ENCODE data around the gene LRP11.
"Not testable (repeated sequence)": the region's sequence is repeated elsewhere in the genome, so short reads cannot be mapped to it uniquely, and the experiment has no call there.

LRP11 gene

DNA sequence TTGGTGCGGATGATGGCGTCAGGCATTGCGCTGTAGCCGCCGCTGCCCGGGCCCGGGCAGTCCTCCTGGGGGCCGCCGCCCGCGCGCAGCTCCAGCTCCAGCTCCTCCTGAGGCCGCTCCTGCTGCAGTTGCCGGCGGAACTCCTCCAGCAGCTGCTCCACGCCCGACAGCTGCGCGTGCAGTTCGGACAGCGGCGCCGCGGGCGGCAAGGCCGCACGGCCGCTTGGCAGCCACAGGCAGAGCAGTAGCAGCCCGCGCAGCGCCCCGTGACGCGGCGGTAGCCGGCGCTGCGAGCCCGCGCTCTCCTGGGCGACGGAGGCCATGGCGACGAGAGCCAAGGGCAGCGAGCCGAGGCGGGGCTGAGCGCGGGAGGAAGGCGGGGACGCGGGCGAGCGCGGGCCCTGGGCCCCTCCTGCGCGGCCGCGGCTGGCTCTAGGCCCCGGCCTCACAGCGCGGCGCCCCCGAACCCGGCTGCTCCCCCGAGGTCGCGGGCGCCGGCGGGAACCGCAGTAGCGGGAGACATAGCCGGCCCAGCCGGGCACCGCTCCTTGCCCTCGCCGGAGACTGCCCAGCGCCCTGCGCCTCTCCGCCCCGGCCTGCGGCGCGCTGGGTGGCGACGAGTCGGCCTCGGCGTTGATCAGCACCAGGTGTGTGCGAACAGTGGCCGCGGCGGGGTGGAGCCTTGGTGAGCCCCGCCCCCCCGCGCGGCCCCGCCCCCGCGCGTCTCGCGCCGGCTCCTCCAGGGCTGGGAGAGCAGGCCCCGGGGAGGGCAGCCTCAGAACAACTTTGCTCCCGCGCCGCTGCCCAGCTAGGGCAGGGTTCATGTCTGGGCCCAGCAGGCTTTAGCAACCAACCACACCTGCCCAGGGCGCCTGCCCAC, at the start of gene LRP11:
LRP11 (minus strand) TSS at position 662 of the 880 bp plus-strand sequence; CDS start at position 323, 339 bp downstream.
- peak; percentile 47 for DNase-seq (ENCODE audit: low read depth)

- DNase-seq (ENCODE audit: low read depth): no peak
These were observed 49.5 kb upstream of the LRP11 start for GRCh38 chr6:149913540-149914240.

- DNase-seq (ENCODE audit: low read depth): no peak
These were observed 48.9 kb upstream of the LRP11 start for GRCh38 chr6:149913085-149913484.

- not testable (repeated sequence) for DNase-seq (ENCODE audit: low read depth)
These were observed 48.5 kb upstream of the LRP11 start for GRCh38 chr6:149912680-149913079.

GRCh38 chr6:149910721-149911151, 46.6 kb upstream of the LRP11 start:
- no peak for DNase-seq (ENCODE audit: low read depth)

GRCh38 chr6:149909701-149910470, 45.7 kb upstream of the LRP11 start:
- DNase-seq (ENCODE audit: low read depth): no peak

GRCh38 chr6:149908480-149908879, 44.3 kb upstream of the LRP11 start:
- DNase-seq (ENCODE audit: low read depth): not testable (repeated sequence)

GRCh38 chr6:149907317-149907716, 43.2 kb upstream of the LRP11 start:
- DNase-seq (ENCODE audit: low read depth): no peak

GRCh38 chr6:149906405-149906804, 42.2 kb upstream of the LRP11 start:
- no peak for DNase-seq (ENCODE audit: low read depth)

- DNase-seq (ENCODE audit: low read depth): no peak
These were observed 41.8 kb upstream of the LRP11 start for GRCh38 chr6:149905911-149906371.

DNA sequence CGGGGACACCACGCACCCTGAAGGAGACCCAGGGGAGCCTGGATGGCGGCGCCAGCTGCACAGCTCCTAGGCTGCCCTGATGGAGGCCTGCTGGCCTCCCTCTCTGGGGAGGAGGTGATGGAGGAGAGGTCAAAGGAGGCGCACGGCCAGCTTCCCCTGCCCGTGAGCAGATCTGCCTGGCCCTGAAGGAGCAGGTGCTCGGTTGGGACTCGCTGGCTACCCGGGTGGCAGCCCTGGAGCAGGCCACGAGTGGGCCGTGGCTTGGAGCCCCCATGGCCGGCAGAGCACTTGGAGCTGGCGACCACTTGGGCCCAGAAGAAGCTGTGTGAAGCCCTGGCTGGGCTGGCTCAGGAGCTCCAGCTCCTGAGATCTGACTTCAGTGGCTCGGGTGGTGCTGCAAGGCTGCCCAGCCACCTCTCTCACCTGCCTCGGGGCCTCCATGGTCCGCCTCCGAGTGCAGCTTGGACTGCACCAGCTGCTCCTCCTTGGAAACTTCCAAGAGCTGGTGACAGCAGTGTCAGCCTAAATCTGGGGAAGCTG, 41.3 kb upstream of the LRP11 start:
- DNase-seq (ENCODE audit: low read depth): no peak

DNA sequence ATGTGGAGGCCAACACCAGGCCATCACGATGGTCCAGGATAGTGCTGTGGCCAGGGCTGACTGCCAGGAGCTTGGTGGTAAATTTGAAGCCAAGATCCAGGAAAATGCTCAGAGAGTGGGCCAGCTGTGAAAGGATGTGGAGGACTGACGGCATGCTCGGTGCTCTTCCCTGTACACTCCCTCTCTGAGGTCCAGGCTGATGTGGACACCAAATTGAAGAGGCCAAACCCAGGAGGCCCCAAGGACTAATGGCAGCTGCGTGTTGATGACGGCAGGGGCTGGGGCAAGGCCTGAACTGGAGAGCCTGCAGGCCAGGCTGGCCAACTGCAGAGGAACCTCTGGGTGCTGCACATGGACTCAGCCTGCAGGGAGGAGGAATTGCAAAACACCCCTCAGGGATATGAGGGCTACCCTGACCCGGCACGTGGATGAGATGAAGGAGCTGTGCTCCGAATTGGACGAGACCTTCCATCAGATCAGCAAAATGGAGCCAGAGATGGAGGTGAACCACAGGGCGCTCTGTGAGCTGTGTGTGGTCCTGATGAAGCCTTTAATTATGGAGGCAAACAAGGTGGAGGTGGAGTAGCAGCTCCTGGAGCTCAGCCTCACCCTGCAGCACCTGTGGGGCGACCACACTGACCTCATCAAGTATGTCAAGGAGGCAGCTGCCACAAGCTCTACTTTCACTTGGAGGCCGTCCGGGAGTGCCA, 40.7 kb upstream of the LRP11 start:
- DNase-seq (ENCODE audit: low read depth): no peak

- no peak for DNase-seq (ENCODE audit: low read depth)
These were observed 39.9 kb upstream of the LRP11 start for GRCh38 chr6:149903938-149904611.

- no peak for DNase-seq (ENCODE audit: low read depth)
These were observed 37.4 kb upstream of the LRP11 start for GRCh38 chr6:149901444-149902140.

- DNase-seq (ENCODE audit: low read depth): no peak
These were observed 36.7 kb upstream of the LRP11 start for GRCh38 chr6:149900620-149901443.

DNA sequence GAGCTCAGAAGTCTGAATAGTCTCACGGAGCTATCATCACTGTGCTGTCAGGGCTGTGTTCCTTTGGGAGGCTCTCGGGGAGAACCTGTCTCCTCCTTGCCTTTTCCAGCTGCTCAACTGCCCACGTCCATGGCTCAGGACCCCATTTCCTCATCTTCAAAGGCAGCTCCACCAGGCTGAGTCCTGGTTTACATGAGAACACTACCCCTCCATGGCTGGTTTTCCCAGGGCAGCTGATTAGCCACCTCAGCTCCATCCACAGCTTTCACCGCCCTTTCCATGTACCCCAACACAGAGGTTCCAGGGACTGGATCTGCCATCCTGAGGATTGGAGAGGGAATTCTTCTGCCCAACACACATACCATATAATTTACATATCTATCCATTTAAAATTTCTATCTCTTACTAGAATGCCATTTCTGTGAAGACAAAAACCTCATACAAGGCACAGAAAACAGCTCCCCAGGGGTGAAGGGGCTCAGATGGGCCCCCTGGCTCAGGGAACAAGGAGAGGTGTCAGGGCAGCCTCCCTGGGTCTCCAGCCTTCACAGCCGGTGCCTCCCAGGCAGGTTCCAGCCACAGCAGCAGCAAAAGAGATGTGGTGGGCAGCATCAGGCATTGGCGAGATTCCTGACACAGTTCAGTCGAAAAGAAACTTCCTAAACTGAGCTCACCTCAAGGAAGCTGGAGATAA, 35.9 kb upstream of the LRP11 start:
- DNase-seq (ENCODE audit: low read depth): no peak

DNA sequence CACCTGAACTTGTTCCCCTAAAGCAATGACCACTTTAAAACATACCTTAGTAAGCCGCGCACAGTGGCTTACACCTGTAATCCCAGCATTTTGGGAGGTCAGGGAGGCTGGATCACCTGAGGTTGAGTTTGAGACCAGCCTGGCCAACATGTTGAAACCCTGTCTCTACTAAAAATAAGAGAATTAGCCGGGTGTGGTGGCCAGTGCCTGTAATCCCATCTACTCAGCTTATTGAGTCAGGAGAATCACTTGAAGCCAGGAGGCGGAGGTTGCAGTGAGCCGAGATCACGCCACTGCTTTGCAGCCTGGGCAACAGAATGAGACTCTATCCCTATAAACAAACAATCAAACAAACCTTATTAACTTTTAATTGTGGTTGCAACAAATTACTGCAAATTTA, 35.3 kb upstream of the LRP11 start:
- DNase-seq (ENCODE audit: low read depth): no peak

DNA sequence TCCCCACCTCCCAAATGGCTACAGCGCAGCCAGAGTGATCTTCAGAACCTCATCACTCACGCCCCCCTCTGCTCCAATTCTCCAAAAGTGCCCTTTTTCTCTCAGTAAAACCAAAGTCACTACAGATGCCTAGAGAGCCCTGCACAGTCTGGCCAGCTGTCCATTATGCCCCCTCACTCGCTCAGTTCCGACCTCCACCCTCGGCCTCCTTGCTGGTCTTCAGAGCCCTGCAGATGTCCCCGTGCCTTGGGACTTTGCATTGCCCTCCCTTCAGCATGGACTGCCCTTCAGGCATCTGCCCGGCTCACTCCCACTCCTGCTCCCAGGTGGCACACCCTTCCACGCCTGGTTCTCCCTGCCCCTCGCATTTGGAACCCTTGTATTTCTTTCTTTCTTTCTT, 34.8 kb upstream of the LRP11 start:
- no peak for DNase-seq (ENCODE audit: low read depth)
